PC-3 (cell line): ENCODE data around the gene PGS1. TPM values are rescaled to one million over a fixed set of nuclear protein-coding genes. Genes with fewer than 3 reads are reported as not detected.

Experiments used
- ATAC-seq: fragments of 200-7000 bp; cut with Tn5 transposase; 2 replicates; pipeline ENCODE4 v1.9.1; 2020; ENCODE audit warnings: mild to moderate bottlenecking, moderate library complexity
- BruUV-seq: library from RNA; stranded (reverse); fragments of 400-500 nt; replicated peaks from 2 replicates; lab custom pipeline; 2021; lab: Mats Ljungman, UMichigan
- CTCF ChIA-PET: fragments of 300-600 bp; sonication (Branson Sonifier 250); formaldehyde crosslinking; loops from one replicate; lab custom pipeline; 2022; ENCODE audit warnings: antibody characterized with exemption; lab: Charles Lee
- POLR2A ChIA-PET: fragments of 300-600 bp; sonication (Branson Sonifier 250); formaldehyde crosslinking; loops from one replicate; lab custom pipeline; 2022; ENCODE audit warnings: antibody characterized with exemption; ENCODE audit not compliant: unreplicated experiment; lab: Charles Lee
- DNase-seq: peaks from one replicate; pipeline ENCODE4 v3.0.0-alpha.2; 2015
- H2AFZ ChIP-seq: fragments of 300-600 bp; sonication (generic); 2 replicates; pipeline ENCODE4 v1.6.0; 2016; ENCODE audit warnings: antibody characterized with exemption, low read length
- H3F3A ChIP-seq: fragments of 300-600 bp; sonication (generic); one replicate; pipeline ENCODE4 v1.6.0; 2017; ENCODE audit warnings: antibody characterized with exemption, low read length, control low read depth, mild to moderate bottlenecking; ENCODE audit not compliant: unreplicated experiment
- H3K27ac ChIP-seq: fragments of 300-600 bp; sonication (generic); 2 replicates; pipeline ENCODE4 v1.5.1; 2016; ENCODE audit warnings: mild to moderate bottlenecking, low read length
- H3K27me3 ChIP-seq: fragments of 300-600 bp; sonication (generic); 2 replicates; pipeline ENCODE4 v1.6.1; 2016; ENCODE audit warnings: low read length, mixed read lengths
- H3K36me3 ChIP-seq: fragments of 300-600 bp; sonication (generic); 2 replicates; pipeline ENCODE4 v1.6.1; 2016; ENCODE audit warnings: low read depth, mixed run types, low read length, mixed read lengths
- H3K4me1 ChIP-seq: fragments of 300-600 bp; sonication (generic); 2 replicates; pipeline ENCODE4 v1.5.1; 2016; ENCODE audit warnings: low read length; ENCODE audit not compliant: insufficient read depth
- H3K4me2 ChIP-seq: fragments of 300-600 bp; sonication (generic); 2 replicates; pipeline ENCODE4 v1.6.0; 2016; ENCODE audit warnings: low read length
- H3K4me3 ChIP-seq: fragments of 300-600 bp; sonication (generic); 2 replicates; pipeline ENCODE4 v1.5.1; 2016; ENCODE audit warnings: mild to moderate bottlenecking, low read length, mixed read lengths
- H3K79me2 ChIP-seq: fragments of 300-600 bp; sonication (generic); 2 replicates; pipeline ENCODE4 v1.6.1; 2017; ENCODE audit warnings: low read length, mixed read lengths
- H3K9ac ChIP-seq: fragments of 300-600 bp; sonication (generic); 2 replicates; pipeline ENCODE4 v1.6.0; 2016; ENCODE audit warnings: mild to moderate bottlenecking, low read length
- H3K9me2 ChIP-seq: fragments of 300-600 bp; sonication (generic); replicated peaks from 2 replicates; pipeline ENCODE4 v1.6.1; 2016; ENCODE audit warnings: mixed run types, low read length, mixed read lengths
- H3K9me3 ChIP-seq: fragments of 300-600 bp; sonication (generic); 2 replicates; pipeline ENCODE4 v1.6.1; 2016; ENCODE audit warnings: low read length, mixed read lengths
- H4K20me1 ChIP-seq: fragments of 300-600 bp; sonication (generic); 2 replicates; pipeline ENCODE4 v1.6.1; 2016; ENCODE audit warnings: low read length, mixed read lengths
- EZH2 ChIP-seq: fragments of 300-600 bp; sonication (generic); IDR thresholded peaks from one replicate; pipeline ENCODE4 v1.6.1; 2017; ENCODE audit warnings: antibody characterized with exemption, mild to moderate bottlenecking, low read length; ENCODE audit not compliant: unreplicated experiment
- EZH2phosphoT487 ChIP-seq: fragments of 300-600 bp; sonication (generic); IDR thresholded peaks from 2 replicates; pipeline ENCODE4 v1.6.1; 2018; ENCODE audit warnings: mild to moderate bottlenecking, antibody characterized with exemption, low read length, borderline replicate concordance
- intact Hi-C: fragments of 100-400 bp; cut with micrococcal nuclease; formaldehyde crosslinking; loops from 2 replicates; pipeline ENCODE4 v1.9.0; 2023
- total RNA-seq: library from RNA; depleted of rRNA; stranded (reverse); fragments of >200 nt; gene quantifications from 2 replicates; pipeline ENCODE4 v1.2.3, GENCODE V29; 2014
- TF ChIP-seq, protein P1 (sequence below): fragments of 300-600 bp; sonication (generic); conservative IDR thresholded peaks from 2 replicates; pipeline ENCODE4 v1.5.1; 2017; ENCODE audit warnings: antibody characterized with exemption, low read depth, mild to moderate bottlenecking, low read length

Gene PGS1
- total RNA-seq, 1 experiment from 2014 or later: 47.0 TPM

DNA sequence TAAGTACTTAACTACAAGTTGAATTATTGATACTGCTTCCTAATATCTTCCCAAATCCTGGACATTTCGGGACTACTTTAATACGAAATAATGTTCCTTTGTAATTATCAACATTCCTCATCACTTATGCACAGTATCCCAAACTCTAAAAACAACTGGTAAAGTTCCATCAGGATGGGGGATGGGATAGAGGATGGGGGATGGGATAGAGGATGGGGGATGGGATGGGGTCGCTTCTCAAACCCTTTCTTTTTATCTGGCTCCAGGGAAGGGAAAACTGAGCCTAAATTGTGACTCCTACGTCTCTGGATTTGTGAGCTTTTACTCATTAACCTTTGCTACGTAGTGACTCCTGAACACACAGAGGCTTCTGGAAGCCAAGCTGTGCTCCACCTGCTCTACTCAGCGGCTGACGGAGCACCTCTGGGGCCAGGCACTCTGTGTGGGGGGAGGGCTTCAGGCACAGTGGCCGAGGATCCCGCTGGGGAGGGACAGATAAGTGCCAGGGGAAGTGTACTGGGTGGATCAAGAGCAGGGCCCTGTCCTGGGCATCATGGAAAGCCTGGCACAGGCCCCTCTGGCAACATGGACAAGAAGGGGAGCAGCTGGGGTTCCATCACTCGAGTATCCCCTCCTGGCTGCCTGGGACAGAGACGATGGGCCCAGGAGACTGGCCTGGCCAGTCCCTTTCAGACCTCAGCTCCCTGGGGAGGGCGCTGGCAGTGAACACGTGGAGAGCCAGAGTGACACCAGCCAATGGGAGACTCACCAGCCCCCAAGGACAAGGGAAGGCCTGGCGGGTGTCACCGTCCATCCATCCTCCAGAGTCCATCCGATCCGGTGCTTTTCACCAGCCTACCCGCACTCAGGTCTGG is 56.2 kb downstream of the PGS1 start:
- ChIA-PET CTCF (no interaction called here), POLR2A (no interaction called here)
- H3K4me1 ChIP-seq: no peaks in the 10 kb centered on the region
- H3K9me2 ChIP-seq: no peaks in the 10 kb centered on the region
- H3K9me3 ChIP-seq: no peaks in the 10 kb centered on the region
- H3K4me2 ChIP-seq: no peak overlapping the region
- H3K79me2 ChIP-seq: no peaks in the 10 kb centered on the region
- H3K36me3 ChIP-seq: no peaks in the 10 kb centered on the region
- H3K4me3 ChIP-seq: no peak overlapping the region
- no peaks in the 10 kb centered on the region for H3K27me3 ChIP-seq
- H3F3A ChIP-seq: no peaks in the 10 kb centered on the region
- BruUV-seq: no TSS peak
- TF ChIP-seq, protein P1, sequence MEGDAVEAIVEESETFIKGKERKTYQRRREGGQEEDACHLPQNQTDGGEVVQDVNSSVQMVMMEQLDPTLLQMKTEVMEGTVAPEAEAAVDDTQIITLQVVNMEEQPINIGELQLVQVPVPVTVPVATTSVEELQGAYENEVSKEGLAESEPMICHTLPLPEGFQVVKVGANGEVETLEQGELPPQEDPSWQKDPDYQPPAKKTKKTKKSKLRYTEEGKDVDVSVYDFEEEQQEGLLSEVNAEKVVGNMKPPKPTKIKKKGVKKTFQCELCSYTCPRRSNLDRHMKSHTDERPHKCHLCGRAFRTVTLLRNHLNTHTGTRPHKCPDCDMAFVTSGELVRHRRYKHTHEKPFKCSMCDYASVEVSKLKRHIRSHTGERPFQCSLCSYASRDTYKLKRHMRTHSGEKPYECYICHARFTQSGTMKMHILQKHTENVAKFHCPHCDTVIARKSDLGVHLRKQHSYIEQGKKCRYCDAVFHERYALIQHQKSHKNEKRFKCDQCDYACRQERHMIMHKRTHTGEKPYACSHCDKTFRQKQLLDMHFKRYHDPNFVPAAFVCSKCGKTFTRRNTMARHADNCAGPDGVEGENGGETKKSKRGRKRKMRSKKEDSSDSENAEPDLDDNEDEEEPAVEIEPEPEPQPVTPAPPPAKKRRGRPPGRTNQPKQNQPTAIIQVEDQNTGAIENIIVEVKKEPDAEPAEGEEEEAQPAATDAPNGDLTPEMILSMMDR: no peak
- intact Hi-C loops: no loop called here
- H2AFZ ChIP-seq: no peak overlapping the region
- no peak overlapping the region for H3K9ac ChIP-seq
- no peak overlapping the region for H3K27ac ChIP-seq
- ATAC-seq (no peak), DNase-seq (no peak)
- H4K20me1 ChIP-seq: no peaks in the 10 kb centered on the region

DNA sequence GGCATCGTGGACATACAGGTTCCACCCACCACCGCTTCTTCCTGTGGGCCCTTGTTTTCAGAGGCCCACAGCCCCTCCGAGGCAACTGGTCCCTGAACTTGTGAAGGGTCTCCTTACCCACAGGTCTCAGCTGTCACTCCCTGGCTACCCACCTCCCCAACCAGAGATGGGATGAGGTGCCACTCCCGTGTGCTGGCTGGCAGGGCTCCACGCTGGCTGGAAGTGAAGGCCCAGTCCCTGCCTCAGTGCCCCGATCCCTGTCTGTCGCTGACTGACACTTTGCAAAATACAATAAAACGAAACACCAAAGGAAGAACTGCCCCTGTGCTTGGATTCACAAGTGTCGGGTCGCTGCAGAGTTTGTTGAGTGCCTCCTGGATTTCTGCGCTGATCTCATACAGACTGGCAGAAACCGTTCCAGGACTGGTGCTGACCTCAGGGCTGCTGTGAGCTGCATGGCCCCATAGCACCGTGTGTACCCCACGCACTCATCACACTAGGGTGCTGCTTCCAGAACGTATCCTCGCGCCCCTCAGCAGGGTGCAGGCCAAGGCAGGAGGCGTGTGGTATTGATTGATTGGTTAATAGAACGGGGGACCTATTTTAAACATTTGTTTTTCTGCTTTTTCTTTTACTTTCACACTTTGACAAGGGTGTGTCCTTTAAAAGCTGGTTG is 57.0 kb downstream of the PGS1 start:
- no TSS peak for BruUV-seq
- intact Hi-C loops: no loop called here
- H2AFZ ChIP-seq: no peak overlapping the region
- H3F3A ChIP-seq: no peaks in the 10 kb centered on the region
- ATAC-seq (no peak), DNase-seq (no peak)
- H3K9me3 ChIP-seq: no peaks in the 10 kb centered on the region
- H4K20me1 ChIP-seq: no peaks in the 10 kb centered on the region
- H3K4me3 ChIP-seq: no peak overlapping the region
- no peaks in the 10 kb centered on the region for H3K27me3 ChIP-seq
- no peaks in the 10 kb centered on the region for H3K36me3 ChIP-seq
- ChIA-PET POLR2A (no interaction called here), CTCF (no interaction called here)
- no peak overlapping the region for H3K27ac ChIP-seq
- H3K4me2 ChIP-seq: no peak overlapping the region
- TF ChIP-seq, protein P1: no peak
- TF ChIP-seq EZH2 (no peak), EZH2phosphoT487 (no peak)
- no peaks in the 10 kb centered on the region for H3K9me2 ChIP-seq
- no peaks in the 10 kb centered on the region for H3K4me1 ChIP-seq
- no peak overlapping the region for H3K9ac ChIP-seq
- H3K79me2 ChIP-seq: no peaks in the 10 kb centered on the region
